Smooth muscle cell (in vitro differentiated cells): ENCODE data around the gene STK11. TPM values are rescaled to one million over a fixed set of nuclear protein-coding genes. Genes with fewer than 3 reads are reported as not detected.
A peak's percentile ranks its signal among the peaks of the same experiment; 100 is the strongest.

Source experiments
- DNase-seq: peaks from one replicate; lab custom pipeline; 2025; ENCODE audit not compliant: unreplicated experiment; lab: John Stamatoyannopoulos, UW
- H2AFZ ChIP-seq: fragments of 200-600 bp; sonication (generic); 2 replicates; pipeline ENCODE4 v1.6.0; 2016; ENCODE audit warnings: antibody characterized with exemption, low read depth, mild to moderate bottlenecking
- H3F3A ChIP-seq: fragments of 200-600 bp; sonication (generic); 2 replicates; pipeline ENCODE4 v1.6.0; 2017; ENCODE audit warnings: antibody characterized with exemption, low read depth
- H3K27ac ChIP-seq: fragments of 200-600 bp; sonication (generic); 2 replicates; pipeline ENCODE4 v1.5.1; 2016; ENCODE audit warnings: low read depth, mild to moderate bottlenecking
- H3K27me3 ChIP-seq: fragments of 200-600 bp; sonication (generic); 2 replicates; pipeline ENCODE4 v1.6.1; 2016; ENCODE audit warnings: low read depth, mild to moderate bottlenecking
- H3K36me3 ChIP-seq: fragments of 200-600 bp; sonication (generic); 2 replicates; pipeline ENCODE4 v1.5.1; 2016; ENCODE audit warnings: low read depth
- H3K4me1 ChIP-seq: fragments of 200-600 bp; sonication (generic); 2 replicates; pipeline ENCODE4 v1.5.1; 2016; ENCODE audit warnings: low read depth
- H3K4me2 ChIP-seq: fragments of 200-600 bp; sonication (generic); 2 replicates; pipeline ENCODE4 v1.6.0; 2016; ENCODE audit warnings: mild to moderate bottlenecking
- H3K4me3 ChIP-seq: fragments of 200-600 bp; sonication (generic); 2 replicates; pipeline ENCODE4 v1.5.1; 2016; ENCODE audit warnings: mild to moderate bottlenecking
- H3K79me2 ChIP-seq: fragments of 200-600 bp; sonication (generic); 2 replicates; pipeline ENCODE4 v1.6.0; 2016; ENCODE audit warnings: low read depth, mild to moderate bottlenecking
- H3K9ac ChIP-seq: fragments of 200-600 bp; sonication (generic); 2 replicates; pipeline ENCODE4 v1.6.0; 2016; ENCODE audit warnings: low read depth
- H3K9me3 ChIP-seq: fragments of 200-600 bp; sonication (generic); replicated peaks from 2 replicates; pipeline ENCODE4 v1.5.1; 2016; ENCODE audit warnings: low read depth
- H4K20me1 ChIP-seq: fragments of 200-600 bp; sonication (generic); 2 replicates; pipeline ENCODE4 v1.6.0; 2016; ENCODE audit warnings: low read depth
- WGBS: methylation state at CpG from one replicate; pipeline ENCODE4 v1.1.7; 2016; ENCODE audit warnings: low lambda C conversion rate; 5-methylcytosine and 5-hydroxymethylcytosine counted together
- polyA plus RNA-seq: library from polyadenylated mRNA; unstranded; fragments of >200 nt; fragmentation: Nextera tagmentation; extraction: Ambion mirVana; gene quantifications from 2 replicates; pipeline ENCODE4 v1.2.1, GENCODE V29; 2016
- total RNA-seq: library from RNA; depleted of rRNA; stranded (reverse); fragments of >200 nt; gene quantifications from 2 replicates; pipeline ENCODE4 v1.2.3, GENCODE V29; 2014
- TF ChIP-seq, protein P1 (sequence below): fragments of 200-600 bp; sonication (generic); IDR thresholded peaks from 2 replicates; pipeline ENCODE4 v1.5.1; 2017; ENCODE audit warnings: borderline replicate concordance, mild to moderate bottlenecking, antibody characterized with exemption; ENCODE audit not compliant: insufficient read depth, poor library complexity, severe bottlenecking

Gene STK11
- total and polyA plus RNA-seq, 2 experiments from 2014 or later = 23.6 to 62.3 TPM

DNA sequence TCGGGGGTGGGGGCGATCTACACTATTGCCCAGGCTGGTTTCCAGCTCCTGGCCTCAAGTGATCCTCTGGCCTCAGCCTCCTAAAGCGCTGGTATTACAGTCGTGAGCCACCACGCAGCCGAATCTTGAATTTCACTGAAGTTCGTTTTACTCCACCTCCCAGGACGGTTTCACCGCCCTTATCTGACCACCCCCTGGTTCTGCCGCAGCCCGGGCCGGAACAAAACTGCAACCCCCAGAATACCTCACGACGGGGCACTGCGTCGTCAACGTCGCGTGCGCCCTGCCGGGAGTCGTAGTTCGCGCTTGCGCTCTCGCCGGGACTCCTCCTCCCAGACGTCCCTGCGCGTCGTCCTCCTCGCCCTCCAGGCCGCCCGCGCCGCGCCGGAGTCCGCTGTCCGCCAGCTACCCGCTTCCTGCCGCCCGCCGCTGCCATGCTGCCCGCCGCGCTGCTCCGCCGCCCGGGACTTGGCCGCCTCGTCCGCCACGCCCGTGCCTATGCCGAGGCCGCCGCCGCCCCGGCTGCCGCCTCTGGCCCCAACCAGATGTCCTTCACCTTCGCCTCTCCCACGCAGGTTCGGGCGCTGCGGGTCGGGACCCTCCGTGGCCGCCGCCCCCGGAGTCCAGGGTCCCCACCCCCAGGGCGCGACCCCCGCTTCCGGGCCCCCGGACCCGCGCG, 36.0 kb downstream of the STK11 start, which contains the start of gene ATP5F1D:
Gene ATP5F1D (plus strand): TSS at position 335 of the 679 bp plus-strand sequence. CDS start 100 bp downstream, at position 435.
- no peaks in the 10 kb centered on the region for H3K36me3 ChIP-seq
- H3K27ac ChIP-seq = peak within 1 kb of the TSS; percentile 36
- no peaks in the 10 kb centered on the region for H3K9me3 ChIP-seq
- TF ChIP-seq, protein P1, sequence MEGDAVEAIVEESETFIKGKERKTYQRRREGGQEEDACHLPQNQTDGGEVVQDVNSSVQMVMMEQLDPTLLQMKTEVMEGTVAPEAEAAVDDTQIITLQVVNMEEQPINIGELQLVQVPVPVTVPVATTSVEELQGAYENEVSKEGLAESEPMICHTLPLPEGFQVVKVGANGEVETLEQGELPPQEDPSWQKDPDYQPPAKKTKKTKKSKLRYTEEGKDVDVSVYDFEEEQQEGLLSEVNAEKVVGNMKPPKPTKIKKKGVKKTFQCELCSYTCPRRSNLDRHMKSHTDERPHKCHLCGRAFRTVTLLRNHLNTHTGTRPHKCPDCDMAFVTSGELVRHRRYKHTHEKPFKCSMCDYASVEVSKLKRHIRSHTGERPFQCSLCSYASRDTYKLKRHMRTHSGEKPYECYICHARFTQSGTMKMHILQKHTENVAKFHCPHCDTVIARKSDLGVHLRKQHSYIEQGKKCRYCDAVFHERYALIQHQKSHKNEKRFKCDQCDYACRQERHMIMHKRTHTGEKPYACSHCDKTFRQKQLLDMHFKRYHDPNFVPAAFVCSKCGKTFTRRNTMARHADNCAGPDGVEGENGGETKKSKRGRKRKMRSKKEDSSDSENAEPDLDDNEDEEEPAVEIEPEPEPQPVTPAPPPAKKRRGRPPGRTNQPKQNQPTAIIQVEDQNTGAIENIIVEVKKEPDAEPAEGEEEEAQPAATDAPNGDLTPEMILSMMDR = no peak
- no peaks in the 10 kb centered on the region for H3K27me3 ChIP-seq
- H3K4me2 ChIP-seq = peak within 1 kb of the TSS; percentile 94
- H4K20me1 ChIP-seq = peaks cover 13% of the 10 kb centered on the region
- H3K4me1 ChIP-seq = peaks cover 11% of the 10 kb centered on the region
- peak within 1 kb of the TSS; percentile 79 for H2AFZ ChIP-seq
- peaks cover 21% of the 10 kb centered on the region for H3K79me2 ChIP-seq
- H3K9ac ChIP-seq = peak within 1 kb of the TSS; percentile 85
- peak; percentile 72 for DNase-seq
- peak within 1 kb of the TSS; percentile 75 for H3K4me3 ChIP-seq
- peaks cover 19% of the 10 kb centered on the region for H3F3A ChIP-seq
- WGBS = 2% methylated on average over 60 of the region's 79 CpGs

DNA sequence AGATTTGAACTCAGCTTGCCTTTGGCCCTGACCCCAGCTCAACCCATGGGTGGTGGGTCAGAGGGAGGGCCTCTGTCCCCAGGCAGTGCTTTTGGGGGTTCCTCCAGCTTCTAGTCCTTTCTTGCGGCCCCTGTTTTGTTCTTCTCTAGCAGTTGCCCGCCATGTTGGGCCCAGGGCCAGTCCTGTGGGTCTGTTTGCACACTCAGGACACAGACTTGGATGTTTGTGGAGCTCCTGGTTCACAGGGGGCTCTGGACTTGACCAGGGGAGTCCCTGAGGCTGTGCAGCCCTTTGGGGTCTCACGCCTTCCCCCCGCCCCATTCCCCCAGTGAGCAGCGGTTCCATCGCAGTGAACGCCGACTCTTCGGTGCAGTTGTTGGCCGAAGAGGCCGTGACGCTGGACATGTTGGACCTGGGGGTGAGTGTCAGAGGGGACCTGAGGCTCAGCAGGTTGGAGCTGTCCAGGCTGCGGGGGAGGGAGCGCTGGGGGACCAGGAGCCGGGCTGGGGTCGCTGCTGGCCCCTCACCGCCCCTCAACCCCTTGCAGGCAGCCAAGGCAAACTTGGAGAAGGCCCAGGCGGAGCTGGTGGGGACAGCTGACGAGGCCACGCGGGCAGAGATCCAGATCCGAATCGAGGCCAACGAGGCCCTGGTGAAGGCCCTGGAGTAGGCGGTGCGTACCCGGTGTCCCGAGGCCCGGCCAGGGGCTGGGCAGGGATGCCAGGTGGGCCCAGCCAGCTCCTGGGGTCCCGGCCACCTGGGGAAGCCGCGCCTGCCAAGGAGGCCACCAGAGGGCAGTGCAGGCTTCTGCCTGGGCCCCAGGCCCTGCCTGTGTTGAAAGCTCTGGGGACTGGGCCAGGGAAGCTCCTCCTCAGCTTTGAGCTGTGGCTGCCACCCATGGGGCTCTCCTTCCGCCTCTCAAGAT, 38.5 kb downstream of the STK11 start:
- Histone ChIP-seq H3K27me3 (no peaks in the 10 kb centered on the region), H3K4me2 (peak overlapping the region; percentile 62), H3K36me3 (no peaks in the 10 kb centered on the region), H3K4me1 (peaks cover 11% of the 10 kb centered on the region), H3K9me3 (no peaks in the 10 kb centered on the region), H4K20me1 (peaks cover 13% of the 10 kb centered on the region), H2AFZ (no peak overlapping the region), H3K4me3 (no peak overlapping the region), H3K27ac (peak overlapping the region; percentile 24), H3K79me2 (peaks cover 21% of the 10 kb centered on the region), H3K9ac (no peak overlapping the region), H3F3A (peaks cover 18% of the 10 kb centered on the region)
- TF ChIP-seq, protein P1 = peak; percentile 86
- WGBS = 64% methylated on average over 25 of the region's 33 CpGs
- DNase-seq = peak; percentile 47

DNA sequence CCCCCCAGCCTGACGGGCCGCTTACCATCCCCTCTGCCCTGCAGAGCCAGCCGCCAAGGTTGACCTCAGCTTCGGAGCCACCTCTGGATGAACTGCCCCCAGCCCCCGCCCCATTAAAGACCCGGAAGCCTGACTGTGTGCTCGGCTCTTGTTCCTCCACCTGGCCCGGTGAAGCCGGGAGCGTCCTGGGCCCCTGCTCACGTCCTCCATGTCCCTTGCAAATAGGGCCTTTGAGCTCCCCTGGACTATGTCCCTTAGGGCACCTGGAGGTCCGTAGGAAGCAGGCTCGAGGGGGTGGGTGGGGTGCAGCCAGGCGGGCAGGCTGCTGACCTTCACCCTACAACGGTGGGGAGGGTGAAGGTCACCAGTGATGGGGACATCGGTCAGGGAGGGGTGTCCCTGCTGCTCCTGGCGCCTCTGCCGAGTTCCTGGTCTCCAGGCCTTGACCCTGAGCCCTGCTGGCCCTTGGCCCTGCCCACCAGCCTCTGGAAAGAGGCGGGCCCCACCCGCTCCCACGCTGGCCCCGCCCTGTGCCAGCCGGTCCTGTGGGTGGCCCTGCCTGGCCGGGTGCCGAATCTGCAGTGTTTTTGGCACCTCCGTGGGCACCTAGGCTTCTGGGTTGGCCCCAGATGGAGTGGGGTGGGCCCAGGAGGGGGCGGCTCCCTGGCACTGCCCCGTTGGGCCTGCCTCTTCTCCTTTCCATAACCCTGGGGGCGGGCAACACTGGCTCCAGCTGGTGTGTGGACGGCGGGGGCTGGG, 39.3 kb downstream of the STK11 start:
- Histone ChIP-seq H3K27ac (peak overlapping the region; percentile 24), H3K79me2 (peaks cover 23% of the 10 kb centered on the region), H2AFZ (no peak overlapping the region), H3K27me3 (no peaks in the 10 kb centered on the region), H3K4me1 (peaks cover 6% of the 10 kb centered on the region), H3F3A (peaks cover 10% of the 10 kb centered on the region), H3K4me2 (peak overlapping the region; percentile 62), H3K9me3 (no peaks in the 10 kb centered on the region), H3K4me3 (no peak overlapping the region), H3K9ac (no peak overlapping the region), H4K20me1 (peaks cover 16% of the 10 kb centered on the region), H3K36me3 (no peaks in the 10 kb centered on the region)
- 77% methylated on average over 27 of the region's 31 CpGs for WGBS
- DNase-seq = no peak
- TF ChIP-seq, protein P1 = no peak
